ENCODE measurements around the gene CRACR2A. TPM values are rescaled to one million over a fixed set of nuclear protein-coding genes. Genes with fewer than 3 reads are reported as not detected.

CRACR2A gene
- total RNA-seq, 1 donor from 2014 or later = 6.5 TPM

GRCh38 chr12:3630621-3631271 lies 122.2 kb downstream of the CRACR2A start:
- Mint-ChIP-seq H3K27me3 (ENCODE audit: unreplicated experiment) (no peaks in the 10 kb centered on the region), H3K27ac (ENCODE audit: unreplicated experiment) (no peak overlapping the region), H3K36me3 (ENCODE audit: low read depth, unreplicated experiment) (peaks cover 9% of the 10 kb centered on the region)

DNA sequence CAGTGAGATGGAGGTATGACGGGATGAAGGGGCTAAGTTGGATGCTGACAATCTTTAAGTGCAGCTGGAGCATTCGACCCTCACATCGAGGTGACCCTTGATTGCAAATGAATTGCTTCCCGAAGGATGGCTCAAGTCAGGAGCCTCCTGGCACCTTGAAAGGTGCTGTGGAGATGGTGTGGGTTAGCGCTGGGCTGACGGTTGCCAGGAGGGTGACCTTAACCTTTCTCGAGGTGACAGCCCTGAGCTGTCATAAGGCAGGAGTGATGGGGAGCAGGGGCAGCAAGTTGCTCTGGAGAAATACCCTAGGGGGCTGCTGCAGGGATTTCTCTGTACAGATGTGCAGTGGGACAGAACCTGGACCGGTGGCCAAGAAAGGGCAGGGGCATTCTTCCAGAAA lies 122.8 kb downstream of the CRACR2A start:
- H3K4me1 Mint-ChIP-seq (ENCODE audit: unreplicated experiment) = peaks cover 8% of the 10 kb centered on the region
- no peak for DNase-seq (ENCODE audit: low spot score)
- H3K36me3 Mint-ChIP-seq (ENCODE audit: low read depth, unreplicated experiment) = peaks cover 9% of the 10 kb centered on the region
- no peak overlapping the region for H3K27ac Mint-ChIP-seq (ENCODE audit: unreplicated experiment)
- no peak for TF ChIP-seq CTCF (IDR thresholded peaks at IDR 0.05; ENCODE audit: unreplicated experiment)
- H3K27me3 Mint-ChIP-seq (ENCODE audit: unreplicated experiment) = no peaks in the 10 kb centered on the region
- no peaks in the 10 kb centered on the region for H3K9me3 Mint-ChIP-seq (ENCODE audit: unreplicated experiment)
- H3K4me3 Mint-ChIP-seq (ENCODE audit: unreplicated experiment) = no peak overlapping the region

More at GRCh38 chr12:3630621-3631271, 122.2 kb downstream of the CRACR2A start:
- Mint-ChIP-seq H3K9me3 (ENCODE audit: unreplicated experiment) (no peaks in the 10 kb centered on the region), H3K4me1 (ENCODE audit: unreplicated experiment) (peaks cover 8% of the 10 kb centered on the region), H3K4me3 (ENCODE audit: unreplicated experiment) (no peak overlapping the region)
- no peak for DNase-seq (ENCODE audit: low spot score)
- TF ChIP-seq CTCF (IDR thresholded peaks at IDR 0.05; ENCODE audit: unreplicated experiment) = no peak

GRCh38 chr12:3629057-3629830 lies 123.7 kb downstream of the CRACR2A start:
- Mint-ChIP-seq H3K4me3 (ENCODE audit: unreplicated experiment) (no peak overlapping the region), H3K27ac (ENCODE audit: unreplicated experiment) (peak overlapping the region; percentile 42), H3K4me1 (ENCODE audit: unreplicated experiment) (peaks cover 8% of the 10 kb centered on the region), H3K36me3 (ENCODE audit: low read depth, unreplicated experiment) (peaks cover 9% of the 10 kb centered on the region), H3K27me3 (ENCODE audit: unreplicated experiment) (no peaks in the 10 kb centered on the region), H3K9me3 (ENCODE audit: unreplicated experiment) (no peaks in the 10 kb centered on the region)
- no peak for TF ChIP-seq CTCF (IDR thresholded peaks at IDR 0.05; ENCODE audit: unreplicated experiment)
- DNase-seq (ENCODE audit: low spot score) = no peak

GRCh38 chr12:3628629-3629028 lies 124.3 kb downstream of the CRACR2A start:
- Mint-ChIP-seq H3K27ac (ENCODE audit: unreplicated experiment) (no peak overlapping the region), H3K4me3 (ENCODE audit: unreplicated experiment) (no peak overlapping the region), H3K27me3 (ENCODE audit: unreplicated experiment) (no peaks in the 10 kb centered on the region), H3K4me1 (ENCODE audit: unreplicated experiment) (peaks cover 8% of the 10 kb centered on the region), H3K36me3 (ENCODE audit: low read depth, unreplicated experiment) (peaks cover 9% of the 10 kb centered on the region), H3K9me3 (ENCODE audit: unreplicated experiment) (no peaks in the 10 kb centered on the region)
- no peak for TF ChIP-seq CTCF (IDR thresholded peaks at IDR 0.05; ENCODE audit: unreplicated experiment)
- no peak for DNase-seq (ENCODE audit: low spot score)

GRCh38 chr12:3627336-3627735 lies 125.6 kb downstream of the CRACR2A start:
- Mint-ChIP-seq H3K36me3 (ENCODE audit: low read depth, unreplicated experiment) (peaks cover 6% of the 10 kb centered on the region), H3K4me3 (ENCODE audit: unreplicated experiment) (no peak overlapping the region), H3K4me1 (ENCODE audit: unreplicated experiment) (peaks cover under 1% of the 10 kb centered on the region), H3K27me3 (ENCODE audit: unreplicated experiment) (peaks cover 1% of the 10 kb centered on the region), H3K27ac (ENCODE audit: unreplicated experiment) (no peak overlapping the region), H3K9me3 (ENCODE audit: unreplicated experiment) (no peaks in the 10 kb centered on the region)
- DNase-seq (ENCODE audit: low spot score) = no peak
- no peak for TF ChIP-seq CTCF (IDR thresholded peaks at IDR 0.05; ENCODE audit: unreplicated experiment)

Measured in endothelial cell (in vitro differentiated cells).